GM23338 (cell line): ENCODE results near the gene PHF20.

Experiments
- CREB1 ChIP-seq: fragments of 250-450 bp; sonication (Bioruptor Pico); IDR thresholded peaks from 2 replicates; pipeline ENCODE4 v1.5.0; 2020; ENCODE audit warnings: low read depth, mild to moderate bottlenecking, moderate library complexity
- ETS1 ChIP-seq: IDR thresholded peaks from 2 replicates; pipeline ENCODE4 v1.6.1; 2016; ENCODE audit warnings: antibody characterized with exemption
- EZH2 ChIP-seq: fragments of 200-600 bp; sonication (generic); IDR thresholded peaks from one replicate; pipeline ENCODE4 v1.8.0; 2017; ENCODE audit warnings: antibody characterized with exemption, mild to moderate bottlenecking, low read depth; ENCODE audit not compliant: unreplicated experiment
- EZH2phosphoT487 ChIP-seq: fragments of 200-600 bp; sonication (generic); IDR thresholded peaks from one replicate; pipeline ENCODE4 v1.8.1; 2018; ENCODE audit warnings: antibody characterized with exemption; ENCODE audit not compliant: unreplicated experiment
- JUNB ChIP-seq: IDR thresholded peaks from one replicate; pipeline ENCODE4 v1.6.1; 2016; ENCODE audit warnings: antibody characterized with exemption; ENCODE audit not compliant: unreplicated experiment
- NANOG ChIP-seq: IDR thresholded peaks from 2 replicates; pipeline ENCODE4 v1.6.1; 2016; ENCODE audit warnings: antibody characterized with exemption, borderline replicate concordance
- POLR2AphosphoS5 ChIP-seq: IDR thresholded peaks from 2 replicates; pipeline ENCODE4 v1.6.1; 2016; ENCODE audit warnings: antibody characterized with exemption, low read depth
- REST ChIP-seq: IDR thresholded peaks from one replicate; pipeline ENCODE4 v1.6.1; 2018; ENCODE audit warnings: antibody characterized with exemption; ENCODE audit not compliant: unreplicated experiment
- STAT1 ChIP-seq: IDR thresholded peaks from one replicate; pipeline ENCODE4 v1.6.1; 2016; ENCODE audit warnings: antibody characterized with exemption; ENCODE audit not compliant: unreplicated experiment
- ZNF114 ChIP-seq: fragments of 250-450 bp; sonication (Bioruptor Pico); IDR thresholded peaks from 2 replicates; pipeline ENCODE4 v1.5.0; 2020; ENCODE audit warnings: mild to moderate bottlenecking, moderate library complexity
- ZNF331 ChIP-seq: fragments of 250-450 bp; sonication (Bioruptor Pico); IDR thresholded peaks from 2 replicates; pipeline ENCODE4 v1.5.0; 2020; ENCODE audit warnings: low read depth, mild to moderate bottlenecking, moderate library complexity
- ZNF462 ChIP-seq: fragments of 250-450 bp; sonication (Bioruptor Pico); IDR thresholded peaks from 2 replicates; pipeline ENCODE4 v1.5.0; 2020; ENCODE audit warnings: mild to moderate bottlenecking, moderate library complexity
- TF ChIP-seq, protein P1 (sequence below), 2 experiments: fragments of 200-600 bp in 1 of 2; sonication (generic) in 1 of 2; conservative IDR thresholded peaks; 2 replicates each; pipeline versions ENCODE4 v1.5.1 to v1.6.1; 2016 to 2017; ENCODE audit warnings: antibody characterized with exemption in 2 of 2, low read depth in 2 of 2, mild to moderate bottlenecking in 2 of 2, moderate library complexity in 1 of 2

DNA sequence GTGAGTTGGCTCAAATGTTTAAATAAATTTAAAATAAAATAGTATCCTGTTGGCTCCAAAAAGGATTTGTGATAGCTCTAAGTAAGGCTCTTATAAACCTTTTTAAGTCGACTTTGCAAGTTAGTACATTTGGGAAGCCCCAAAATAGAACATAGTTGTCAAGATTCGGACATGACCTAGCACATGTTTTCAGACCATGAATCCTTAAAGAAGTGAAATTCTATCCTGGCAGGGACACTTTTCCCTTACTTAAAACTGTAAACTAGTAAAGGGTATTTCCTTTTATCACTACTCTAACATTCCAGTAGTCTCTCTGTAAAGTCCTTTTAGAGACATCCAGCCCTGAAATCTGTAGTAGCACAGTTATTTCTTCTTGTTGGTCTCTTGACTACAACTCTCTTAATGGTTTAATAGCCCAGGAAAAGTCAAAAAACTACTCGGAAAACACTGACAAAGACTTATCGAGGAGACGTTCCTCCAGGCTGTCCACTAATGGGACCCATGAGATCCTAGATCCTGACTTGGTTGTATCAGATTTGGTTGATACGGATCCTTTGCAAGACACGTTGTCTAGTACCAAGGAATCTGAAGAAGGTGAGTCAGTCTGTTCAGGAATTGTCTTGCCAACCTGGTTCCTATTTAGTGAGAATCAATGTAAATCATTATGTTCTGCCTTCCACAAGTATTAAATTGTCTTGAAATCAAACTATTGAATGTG, 98.9 kb downstream of the PHF20 start:
- TF ChIP-seq POLR2AphosphoS5 = no peak
- TF ChIP-seq, protein P1, sequence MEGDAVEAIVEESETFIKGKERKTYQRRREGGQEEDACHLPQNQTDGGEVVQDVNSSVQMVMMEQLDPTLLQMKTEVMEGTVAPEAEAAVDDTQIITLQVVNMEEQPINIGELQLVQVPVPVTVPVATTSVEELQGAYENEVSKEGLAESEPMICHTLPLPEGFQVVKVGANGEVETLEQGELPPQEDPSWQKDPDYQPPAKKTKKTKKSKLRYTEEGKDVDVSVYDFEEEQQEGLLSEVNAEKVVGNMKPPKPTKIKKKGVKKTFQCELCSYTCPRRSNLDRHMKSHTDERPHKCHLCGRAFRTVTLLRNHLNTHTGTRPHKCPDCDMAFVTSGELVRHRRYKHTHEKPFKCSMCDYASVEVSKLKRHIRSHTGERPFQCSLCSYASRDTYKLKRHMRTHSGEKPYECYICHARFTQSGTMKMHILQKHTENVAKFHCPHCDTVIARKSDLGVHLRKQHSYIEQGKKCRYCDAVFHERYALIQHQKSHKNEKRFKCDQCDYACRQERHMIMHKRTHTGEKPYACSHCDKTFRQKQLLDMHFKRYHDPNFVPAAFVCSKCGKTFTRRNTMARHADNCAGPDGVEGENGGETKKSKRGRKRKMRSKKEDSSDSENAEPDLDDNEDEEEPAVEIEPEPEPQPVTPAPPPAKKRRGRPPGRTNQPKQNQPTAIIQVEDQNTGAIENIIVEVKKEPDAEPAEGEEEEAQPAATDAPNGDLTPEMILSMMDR (conservative IDR thresholded peaks at IDR 0.05; ENCODE audit: low read depth in 2 of 2) = no peak
- no peak for TF ChIP-seq EZH2phosphoT487
- TF ChIP-seq EZH2 = no peak
- TF ChIP-seq CREB1 (CRISPR knock-in tag) = no peak
- no peak for TF ChIP-seq ZNF114 (CRISPR knock-in tag)
- TF ChIP-seq REST = no peak
- no peak for TF ChIP-seq JUNB
- no peak for TF ChIP-seq STAT1
- no peak for TF ChIP-seq ZNF331 (CRISPR knock-in tag)
- no peak for TF ChIP-seq ZNF462 (CRISPR knock-in tag)
- no peak for TF ChIP-seq ETS1
- no peak for TF ChIP-seq NANOG
